Mesenchymal stem cell (in vitro differentiated cells and primary cell): Measurements from ENCODE around the gene PEDS1.

Experiments
- DNase-seq: peaks from one replicate; pipeline ENCODE4 v3.0.0-alpha.2; 2013
- H2AFZ ChIP-seq: one replicate; pipeline ENCODE4 v1.6.1; 2013; ENCODE audit warnings: low read depth, mild to moderate bottlenecking, control low read depth, inconsistent platforms, low read length, moderate library complexity
- H2AK5ac ChIP-seq: 2 replicates; pipeline ENCODE4 v1.6.1; 2013; ENCODE audit warnings: low read length, moderate library complexity, mild to moderate bottlenecking, inconsistent platforms; ENCODE audit not compliant: severe bottlenecking
- H2BK120ac ChIP-seq: one replicate; pipeline ENCODE4 v1.6.1; 2013; ENCODE audit warnings: low read depth, mild to moderate bottlenecking, inconsistent platforms, low read length, moderate library complexity
- H2BK12ac ChIP-seq, 2 experiments: one replicate each; pipeline ENCODE4 v1.6.1; 2013; ENCODE audit warnings: inconsistent platforms in 2 of 2, low read length in 2 of 2, mild to moderate bottlenecking in 2 of 2, moderate library complexity in 2 of 2, control low read depth in 1 of 2
- H2BK15ac ChIP-seq: one replicate; pipeline ENCODE4 v1.6.1; 2013; ENCODE audit warnings: mild to moderate bottlenecking, low read depth, inconsistent platforms; ENCODE audit not compliant: poor library complexity, severe bottlenecking
- H2BK5ac ChIP-seq: 2 replicates; pipeline ENCODE4 v1.6.1; 2013; ENCODE audit warnings: low read depth, mild to moderate bottlenecking, low read length, control low read depth, inconsistent platforms; ENCODE audit not compliant: poor library complexity, severe bottlenecking
- H3K14ac ChIP-seq, 2 experiments: one replicate each; pipeline ENCODE4 v1.6.1; 2013; ENCODE audit warnings: inconsistent platforms in 2 of 2, low read length in 2 of 2, control low read depth in 1 of 2, mild to moderate bottlenecking in 1 of 2, moderate library complexity in 1 of 2
- H3K18ac ChIP-seq, 2 experiments: one replicate each; pipeline ENCODE4 v1.6.1; 2013; ENCODE audit warnings: inconsistent platforms in 2 of 2, low read length in 2 of 2, control low read depth in 1 of 2, low read depth in 1 of 2, mild to moderate bottlenecking in 1 of 2
- H3K23ac ChIP-seq, 2 experiments: one replicate each; pipeline ENCODE4 v1.6.1; 2013; ENCODE audit warnings: inconsistent platforms in 2 of 2, low read length in 2 of 2, mild to moderate bottlenecking in 2 of 2, moderate library complexity in 2 of 2, control low read depth in 1 of 2
- H3K27ac ChIP-seq: 2 replicates; pipeline ENCODE4 v1.5.1; 2013; ENCODE audit warnings: mild to moderate bottlenecking, moderate library complexity, low read length, control low read depth, inconsistent platforms; ENCODE audit not compliant: poor library complexity, severe bottlenecking
- H3K27me3 ChIP-seq, 2 experiments: 2 replicates each; pipeline versions ENCODE4 v1.6.1 to v1.7.0; 2013; ENCODE audit warnings: low read length in 2 of 2, mild to moderate bottlenecking in 2 of 2, moderate library complexity in 2 of 2, control low read depth in 1 of 2, inconsistent platforms in 1 of 2; ENCODE audit not compliant: control insufficient read depth in 1 of 2, insufficient read depth in 1 of 2
- H3K36me3 ChIP-seq, 2 experiments: 2 replicates each; pipeline versions ENCODE4 v1.6.1 to v1.7.0; 2013; ENCODE audit warnings: low read length in 2 of 2, control low read depth in 1 of 2, inconsistent platforms in 1 of 2, low read depth in 1 of 2, mild to moderate bottlenecking in 1 of 2; ENCODE audit not compliant: insufficient read depth in 2 of 2, control insufficient read depth in 1 of 2
- H3K4ac ChIP-seq, 2 experiments: one replicate each; pipeline ENCODE4 v1.6.1; 2013; ENCODE audit warnings: inconsistent platforms in 2 of 2, low read length in 2 of 2, mild to moderate bottlenecking in 2 of 2, moderate library complexity in 2 of 2, control low read depth in 1 of 2, low read depth in 1 of 2
- H3K4me1 ChIP-seq: 2 replicates; pipeline ENCODE4 v1.6.1; 2013; ENCODE audit warnings: low read depth, low read length, control low read depth; ENCODE audit not compliant: control insufficient read depth, insufficient read depth
- H3K4me2 ChIP-seq: 2 replicates; pipeline ENCODE4 v1.6.1; 2013; ENCODE audit warnings: low read length, mild to moderate bottlenecking, inconsistent platforms; ENCODE audit not compliant: poor library complexity, severe bottlenecking
- H3K4me3 ChIP-seq, 2 experiments: 2 replicates each; pipeline versions ENCODE4 v1.5.1 to v1.7.0; 2013; ENCODE audit warnings: low read length in 2 of 2, mild to moderate bottlenecking in 2 of 2, control low read depth in 1 of 2, low read depth in 1 of 2; ENCODE audit not compliant: insufficient read depth in 1 of 2
- H3K79me1 ChIP-seq: replicated peaks from 2 replicates; pipeline ENCODE4 v1.6.1; 2013; ENCODE audit warnings: mild to moderate bottlenecking, control low read depth, low read length, inconsistent platforms; ENCODE audit not compliant: poor library complexity, severe bottlenecking
- H3K9ac ChIP-seq: 2 replicates; pipeline ENCODE4 v1.7.0; 2013; ENCODE audit warnings: mild to moderate bottlenecking, low read length, moderate library complexity
- H3K9me3 ChIP-seq: 2 replicates; pipeline ENCODE4 v1.7.0; 2013; ENCODE audit warnings: mild to moderate bottlenecking, low read length; ENCODE audit not compliant: control insufficient read depth
- H4K8ac ChIP-seq: one replicate; pipeline ENCODE4 v1.6.1; 2013; ENCODE audit warnings: inconsistent platforms, mild to moderate bottlenecking, low read length, moderate library complexity
- H4K91ac ChIP-seq: one replicate; pipeline ENCODE4 v1.6.1; 2013; ENCODE audit warnings: mild to moderate bottlenecking, low read length, inconsistent platforms
- WGBS: methylation state at CpG from one replicate; pipeline ENCODE4 v1.1.7; 2013; ENCODE audit warnings: mixed read lengths; 5-methylcytosine and 5-hydroxymethylcytosine counted together

Gene PEDS1

GRCh38 chr20:50199703-50200102 lies 46.2 kb upstream of the PEDS1 start:
- no peak for DNase-seq
- Histone ChIP-seq H3K79me1 (peaks cover 3% of the 10 kb centered on the region), H3K9ac (no peak overlapping the region), H3K14ac (no peak overlapping the region), H2AFZ (no peak overlapping the region), H3K4me2 (no peak overlapping the region), H2AK5ac (no peak overlapping the region), H2BK12ac (no peak overlapping the region), H3K4me3 (no peak overlapping the region), H2BK15ac (no peak overlapping the region), H4K8ac (peak overlapping the region; percentile 5), H3K36me3 (peaks cover 3 to 22% of the 10 kb centered on the region in 2 experiments), H2BK120ac (no peak overlapping the region), H3K27ac (no peak overlapping the region), H3K9me3 (peaks cover 23% of the 10 kb centered on the region), H3K4ac (no peak overlapping the region), H4K91ac (no peak overlapping the region), H3K27me3 (no peaks in the 10 kb centered on the region), H3K18ac (no peak overlapping the region), H3K4me1 (peaks cover 8% of the 10 kb centered on the region), H2BK5ac (no peak overlapping the region), H3K23ac (no peak overlapping the region)
- WGBS = 79% methylated on average over 4 of the region's 4 CpGs

- 100% methylated on average over 1 of the region's 1 CpG for WGBS
- Histone ChIP-seq H3K14ac (no peak overlapping the region), H3K27me3 (no peaks in the 10 kb centered on the region), H4K91ac (no peak overlapping the region), H3K4me1 (peaks cover 16% of the 10 kb centered on the region), H3K23ac (no peak overlapping the region), H2AK5ac (no peak overlapping the region), H3K18ac (no peak overlapping the region), H3K4ac (no peak overlapping the region), H3K9ac (no peak overlapping the region), H3K27ac (no peak overlapping the region), H2BK12ac (peak overlapping the region in 1 of 2 experiments; percentile 81), H3K36me3 (peaks cover 13 to 30% of the 10 kb centered on the region in 2 experiments), H3K79me1 (peaks cover 10% of the 10 kb centered on the region), H2BK120ac (no peak overlapping the region), H2BK5ac (no peak overlapping the region), H2AFZ (no peak overlapping the region), H3K9me3 (peaks cover 18% of the 10 kb centered on the region), H4K8ac (no peak overlapping the region), H3K4me2 (no peak overlapping the region), H3K4me3 (no peak overlapping the region), H2BK15ac (no peak overlapping the region)
- DNase-seq = no peak
Observed at GRCh38 chr20:50198716-50199115, 45.2 kb upstream of the PEDS1 start.

- no peak overlapping the region for H2BK120ac ChIP-seq
- H3K4me2 ChIP-seq = no peak overlapping the region
- peak overlapping the region; percentile 18 for H4K91ac ChIP-seq
- H2AFZ ChIP-seq = no peak overlapping the region
- no peak overlapping the region for H3K4me3 ChIP-seq
- H4K8ac ChIP-seq = peak overlapping the region; percentile 39
- peaks cover 10% of the 10 kb centered on the region for H3K79me1 ChIP-seq
- peaks cover 16 to 32% of the 10 kb centered on the region in 2 experiments for H3K36me3 ChIP-seq
- peaks cover 21% of the 10 kb centered on the region for H3K4me1 ChIP-seq
- H3K4ac ChIP-seq = no peak overlapping the region
- H2AK5ac ChIP-seq = no peak overlapping the region
- no peak overlapping the region for H2BK15ac ChIP-seq
- no peak overlapping the region for H3K27ac ChIP-seq
- no peak overlapping the region for H2BK5ac ChIP-seq
- H3K9me3 ChIP-seq = peaks cover 13% of the 10 kb centered on the region
- 84% methylated on average over 11 of the region's 11 CpGs for WGBS
- no peak overlapping the region for H3K14ac ChIP-seq
- H2BK12ac ChIP-seq = peak overlapping the region in 1 of 2 experiments; percentile 81
- no peak overlapping the region for H3K23ac ChIP-seq
- DNase-seq = no peak
- no peak overlapping the region for H3K18ac ChIP-seq
- H3K9ac ChIP-seq = no peak overlapping the region
- H3K27me3 ChIP-seq = no peaks in the 10 kb centered on the region
Observed at GRCh38 chr20:50198180-50198666, 44.7 kb upstream of the PEDS1 start.

- Histone ChIP-seq H3K4me3 (no peak overlapping the region), H3K27me3 (no peaks in the 10 kb centered on the region), H3K14ac (no peak overlapping the region), H4K91ac (no peak overlapping the region), H3K23ac (no peak overlapping the region), H4K8ac (no peak overlapping the region), H2BK120ac (no peak overlapping the region), H3K18ac (peak overlapping the region in 1 of 2 experiments; percentile 13), H2AFZ (no peak overlapping the region), H3K79me1 (peaks cover 10% of the 10 kb centered on the region), H3K9ac (peak overlapping the region; percentile 13), H2BK5ac (no peak overlapping the region), H2BK15ac (peak overlapping the region; percentile 6), H3K27ac (no peak overlapping the region), H2BK12ac (no peak overlapping the region), H3K4ac (peak overlapping the region in 1 of 2 experiments; percentile 35), H3K4me2 (no peak overlapping the region), H3K36me3 (peaks cover 17 to 38% of the 10 kb centered on the region in 2 experiments), H3K9me3 (peaks cover 8% of the 10 kb centered on the region), H3K4me1 (peaks cover 25% of the 10 kb centered on the region), H2AK5ac (no peak overlapping the region)
- WGBS = 90% methylated on average over 10 of the region's 10 CpGs
- DNase-seq = no peak
Observed at GRCh38 chr20:50197463-50198179, 44.1 kb upstream of the PEDS1 start.
